Liver (tissue), 9 donors: Measurements from ENCODE around the gene MINK1. TPM values are rescaled to one million over a fixed set of nuclear protein-coding genes. Genes with fewer than 3 reads are reported as not detected.

Experiments
- DNase-seq: peaks from one replicate; pipeline ENCODE4 v3.0.0-alpha.2; 2017; ENCODE audit warnings: low spot score
- H3K27ac ChIP-seq, 2 donors: one replicate each; pipeline ENCODE4 v1.7.0; 2013; ENCODE audit warnings: inconsistent platforms in 2 of 2, low read length in 2 of 2, control low read depth in 1 of 2, low read depth in 1 of 2, mild to moderate bottlenecking in 1 of 2
- H3K27me3 ChIP-seq, 4 donors: one replicate each; pipeline versions ENCODE4 v1.6.1 to v1.7.0; 2013; ENCODE audit warnings: low read length in 3 of 4, inconsistent platforms in 1 of 4, mild to moderate bottlenecking in 1 of 4, moderate library complexity in 1 of 4; ENCODE audit not compliant: control insufficient read depth in 4 of 4, insufficient read depth in 4 of 4
- H3K36me3 ChIP-seq, 4 donors: one replicate each; pipeline versions ENCODE4 v1.6.1 to v1.7.0; 2013; ENCODE audit warnings: low read length in 3 of 4, mild to moderate bottlenecking in 3 of 4, low read depth in 1 of 4, moderate library complexity in 1 of 4; ENCODE audit not compliant: control insufficient read depth in 4 of 4, insufficient read depth in 3 of 4
- H3K4me1 ChIP-seq, 4 donors: one replicate each; pipeline versions ENCODE4 v1.6.1 to v1.7.0; 2013; ENCODE audit warnings: low read length in 3 of 4, mild to moderate bottlenecking in 3 of 4, moderate library complexity in 1 of 4; ENCODE audit not compliant: control insufficient read depth in 4 of 4, insufficient read depth in 4 of 4
- H3K4me3 ChIP-seq, 3 donors: one replicate each; pipeline versions ENCODE4 v1.6.1 to v1.7.0; 2013; ENCODE audit warnings: low read length in 3 of 3, control low read depth in 1 of 3, low read depth in 1 of 3, mild to moderate bottlenecking in 1 of 3
- H3K9ac ChIP-seq, 2 donors: one replicate each; pipeline ENCODE4 v1.7.0; 2013; ENCODE audit warnings: low read length in 2 of 2, mild to moderate bottlenecking in 2 of 2, moderate library complexity in 2 of 2, control low read depth in 1 of 2, low read depth in 1 of 2
- H3K9me3 ChIP-seq, 4 donors: one replicate each; pipeline versions ENCODE4 v1.6.1 to v1.7.0; 2013; ENCODE audit warnings: low read length in 3 of 4; ENCODE audit not compliant: control insufficient read depth in 4 of 4
- ATF3 ChIP-seq: IDR thresholded peaks from 2 replicates; pipeline ENCODE4 v1.6.1; 2016; ENCODE audit warnings: antibody characterized with exemption
- CTCF ChIP-seq: fragments of 150-350 bp; IDR thresholded peaks from 2 replicates; pipeline ENCODE4 v1.5.1; 2017; ENCODE audit warnings: improper control_type of control experiment, low read depth, low read length; ENCODE audit not compliant: missing input control
- EGR1 ChIP-seq, 2 donors: IDR thresholded peaks; 2 replicates each; pipeline ENCODE4 v1.6.1; 2016 to 2018; ENCODE audit warnings: antibody characterized with exemption in 2 of 2, low read depth in 2 of 2
- FOXA1 ChIP-seq: IDR thresholded peaks from 2 replicates; pipeline ENCODE4 v1.6.1; 2016; ENCODE audit warnings: antibody characterized with exemption
- FOXA2 ChIP-seq: IDR thresholded peaks from 2 replicates; pipeline ENCODE4 v1.6.1; 2016; ENCODE audit warnings: antibody characterized with exemption
- GABPA ChIP-seq, 2 donors: IDR thresholded peaks in 1 of 2; conservative IDR thresholded peaks in 1 of 2; 2 replicates each; pipeline ENCODE4 v1.6.1; 2016; ENCODE audit warnings: antibody characterized with exemption in 2 of 2, mild to moderate bottlenecking in 1 of 2, moderate library complexity in 1 of 2
- HNF4A ChIP-seq, 2 donors: conservative IDR thresholded peaks; 2 replicates each; pipeline ENCODE4 v1.6.1; 2016; ENCODE audit warnings: antibody characterized with exemption in 2 of 2, mild to moderate bottlenecking in 2 of 2
- HNF4G ChIP-seq: IDR thresholded peaks from 2 replicates; pipeline ENCODE4 v1.6.1; 2016; ENCODE audit warnings: antibody characterized with exemption
- JUND ChIP-seq, 2 donors: IDR thresholded peaks; 2 replicates each; pipeline ENCODE4 v1.6.1; 2016; ENCODE audit warnings: antibody characterized with exemption in 2 of 2
- NR2F2 ChIP-seq: IDR thresholded peaks from 2 replicates; pipeline ENCODE4 v1.6.1; 2016; ENCODE audit warnings: antibody characterized with exemption
- RAD21 ChIP-seq, 2 donors: IDR thresholded peaks; 2 replicates each; pipeline ENCODE4 v1.6.1; 2016; ENCODE audit warnings: antibody characterized with exemption in 2 of 2, mild to moderate bottlenecking in 2 of 2
- REST ChIP-seq: IDR thresholded peaks from 2 replicates; pipeline ENCODE4 v1.6.1; 2016; ENCODE audit warnings: antibody characterized with exemption, mild to moderate bottlenecking
- RXRA ChIP-seq, 2 donors: IDR thresholded peaks; 2 replicates each; pipeline ENCODE4 v1.6.1; 2017 to 2018; ENCODE audit warnings: antibody characterized with exemption in 2 of 2, mild to moderate bottlenecking in 1 of 2
- SP1 ChIP-seq: IDR thresholded peaks from 2 replicates; pipeline ENCODE4 v1.6.1; 2018; ENCODE audit warnings: antibody characterized with exemption, mild to moderate bottlenecking
- TAF1 ChIP-seq: conservative IDR thresholded peaks from 2 replicates; pipeline ENCODE4 v1.6.1; 2016; ENCODE audit warnings: antibody characterized with exemption, mild to moderate bottlenecking
- YY1 ChIP-seq: IDR thresholded peaks from 2 replicates; pipeline ENCODE4 v1.6.1; 2016; ENCODE audit warnings: antibody characterized with exemption, mild to moderate bottlenecking
- WGBS: extraction: QIAGEN DNeasy Blood & Tissue Kit; methylation state at CpG from one replicate; pipeline ENCODE4 v1.1.7; 2013; 5-methylcytosine and 5-hydroxymethylcytosine counted together
- polyA plus RNA-seq, 2 donors: library from polyadenylated mRNA; stranded (reverse) in 1 of 2; unstranded in 1 of 2; fragments of 200-250 nt in 1 of 2; fragments of >200 nt in 1 of 2; fragmentation: Nextera tagmentation in 1 of 2; extraction: Ambion mirVana in 1 of 2; gene quantifications; one replicate each; pipeline versions ENCODE4 v1.2.1 to v1.2.3, GENCODE V29; 2013 to 2015
- total RNA-seq, 2 donors: library from RNA; depleted of rRNA; stranded (reverse); fragments of >200 nt; gene quantifications; one replicate each; pipeline ENCODE4 v1.2.3, GENCODE V29; 2014
- TF ChIP-seq, protein P1 (sequence below): IDR thresholded peaks from 2 replicates; pipeline ENCODE4 v1.6.1; 2016; ENCODE audit warnings: antibody characterized with exemption
- TF ChIP-seq, protein P2 (sequence below): IDR thresholded peaks from 2 replicates; pipeline ENCODE4 v1.6.1; 2016; ENCODE audit warnings: antibody characterized with exemption
- donor health status: healthy.
- donor health status: healthy.
- donor health status: healthy.
- donor health status: healthy.
- donor health status: healthy.

Gene MINK1
- total and polyA plus RNA-seq, 4 donors = 6.9 to 30.6 (median 21.1) TPM

DNA sequence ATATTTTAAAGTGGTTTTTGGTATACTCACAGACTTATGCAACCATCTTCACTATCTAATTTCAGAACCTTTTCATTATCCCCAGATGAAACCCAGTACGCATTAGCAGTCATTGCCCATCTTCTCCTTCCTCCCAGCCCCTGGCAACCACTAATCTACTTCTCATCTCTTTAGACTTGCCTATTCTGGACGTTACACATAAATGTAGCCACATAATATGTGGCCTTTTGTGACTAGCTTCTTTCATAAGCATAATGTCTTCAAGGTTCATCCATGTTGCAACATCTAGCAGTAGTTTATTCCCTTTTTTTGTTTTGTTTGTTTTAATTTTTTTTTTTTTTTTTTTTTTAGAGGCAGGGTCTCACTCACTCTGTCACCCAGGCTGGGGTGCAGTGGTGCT is 37.7 kb downstream of the MINK1 start:
- no peak overlapping the region for H3K4me3 ChIP-seq
- TF ChIP-seq GABPA (IDR thresholded peaks at IDR 0.05 in 1 of 2, conservative IDR thresholded peaks at IDR 0.05 in 1 of 2) (no peak), EGR1 (IDR thresholded peaks at IDR 0.05; ENCODE audit: low read depth in 2 of 2) (no peak), NR2F2 (no peak), JUND (IDR thresholded peaks at IDR 0.05) (no peak), ATF3 (no peak), SP1 (no peak), RXRA (IDR thresholded peaks at IDR 0.05) (no peak), CTCF (no peak), REST (no peak), HNF4A (conservative IDR thresholded peaks at IDR 0.05) (no peak), YY1 (no peak), FOXA1 (no peak), FOXA2 (no peak), TAF1 (no peak), RAD21 (IDR thresholded peaks at IDR 0.05) (no peak), HNF4G (no peak)
- TF ChIP-seq, protein P1, sequence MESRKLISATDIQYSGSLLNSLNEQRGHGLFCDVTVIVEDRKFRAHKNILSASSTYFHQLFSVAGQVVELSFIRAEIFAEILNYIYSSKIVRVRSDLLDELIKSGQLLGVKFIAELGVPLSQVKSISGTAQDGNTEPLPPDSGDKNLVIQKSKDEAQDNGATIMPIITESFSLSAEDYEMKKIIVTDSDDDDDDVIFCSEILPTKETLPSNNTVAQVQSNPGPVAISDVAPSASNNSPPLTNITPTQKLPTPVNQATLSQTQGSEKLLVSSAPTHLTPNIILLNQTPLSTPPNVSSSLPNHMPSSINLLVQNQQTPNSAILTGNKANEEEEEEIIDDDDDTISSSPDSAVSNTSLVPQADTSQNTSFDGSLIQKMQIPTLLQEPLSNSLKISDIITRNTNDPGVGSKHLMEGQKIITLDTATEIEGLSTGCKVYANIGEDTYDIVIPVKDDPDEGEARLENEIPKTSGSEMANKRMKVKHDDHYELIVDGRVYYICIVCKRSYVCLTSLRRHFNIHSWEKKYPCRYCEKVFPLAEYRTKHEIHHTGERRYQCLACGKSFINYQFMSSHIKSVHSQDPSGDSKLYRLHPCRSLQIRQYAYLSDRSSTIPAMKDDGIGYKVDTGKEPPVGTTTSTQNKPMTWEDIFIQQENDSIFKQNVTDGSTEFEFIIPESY = no peak
- TF ChIP-seq, protein P2, sequence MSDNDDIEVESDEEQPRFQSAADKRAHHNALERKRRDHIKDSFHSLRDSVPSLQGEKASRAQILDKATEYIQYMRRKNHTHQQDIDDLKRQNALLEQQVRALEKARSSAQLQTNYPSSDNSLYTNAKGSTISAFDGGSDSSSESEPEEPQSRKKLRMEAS = no peak
- no peak overlapping the region for H3K9ac ChIP-seq
- no peaks in the 10 kb centered on the region for H3K36me3 ChIP-seq
- H3K4me1 ChIP-seq = peaks cover 0 to 3% (median 0%) of the 10 kb centered on the region in 4 donors
- WGBS = 94% methylated on average over 2 of the region's 2 CpGs
- H3K27me3 ChIP-seq = no peaks in the 10 kb centered on the region
- no peak for DNase-seq
- H3K9me3 ChIP-seq = no peaks in the 10 kb centered on the region
- no peak overlapping the region for H3K27ac ChIP-seq
